ENCODE results near the gene APOA4. TPM values are rescaled to one million over a fixed set of nuclear protein-coding genes. Genes with fewer than 3 reads are reported as not detected.

APOA4 gene
- total and polyA plus RNA-seq, 2 of the 13 experiments (the other 11 are each of a cell fraction or from before 2014, with no cell fraction given), result 3.8 to 7.2 TPM

- TF ChIP-seq ZGPAT (CRISPR knock-in tag; IDR thresholded peaks at IDR 0.05) (peak; percentile 53; the same call in 1 of the 2 replicates), ZBTB10 (CRISPR knock-in tag; IDR thresholded peaks at IDR 0.05; ENCODE audit: borderline replicate concordance) (peak; percentile 35; the same call in 1 of the 2 replicates), ARID2 (CRISPR knock-in tag; IDR thresholded peaks at IDR 0.05; ENCODE audit: borderline replicate concordance) (no peak), ATAD3A (CRISPR knock-in tag; IDR thresholded peaks at IDR 0.05) (no peak), THRA (CRISPR knock-in tag; IDR thresholded peaks at IDR 0.05; ENCODE audit: borderline replicate concordance) (peak; percentile 66), ZSCAN5A (CRISPR knock-in tag; IDR thresholded peaks at IDR 0.05; ENCODE audit: borderline replicate concordance) (0 out of 2 replicates have a peak, but pooled peaks have one; percentile 21), ZNF850 (CRISPR knock-in tag; conservative IDR thresholded peaks at IDR 0.05) (no peak), ZSCAN22 (CRISPR knock-in tag; IDR thresholded peaks at IDR 0.05) (no peak; the same call in 1 of the 2 replicates), NCOA2 (CRISPR knock-in tag; IDR thresholded peaks at IDR 0.05) (no peak), SPEN (CRISPR knock-in tag; IDR thresholded peaks at IDR 0.05; ENCODE audit: low read depth) (peak; percentile 33; the same call in 1 of the 2 replicates), ZNF34 (CRISPR knock-in tag; IDR thresholded peaks at IDR 0.05; ENCODE audit: borderline replicate concordance) (no peak), CBX1 (IDR thresholded peaks at IDR 0.05; ENCODE audit: low read depth) (peak; percentile 81), KLF9 (CRISPR knock-in tag; IDR thresholded peaks at IDR 0.05; ENCODE audit: low read depth) (no peak), KMT2A (CRISPR knock-in tag; IDR thresholded peaks at IDR 0.05) (peak; percentile 40; the same call in 1 of the 2 replicates), GABPB1 (CRISPR knock-in tag; IDR thresholded peaks at IDR 0.05) (peak; percentile 55; the same call in 1 of the 2 replicates), EZH2 (conservative IDR thresholded peaks at IDR 0.05; ENCODE audit: low read depth, low read length) (no peak), MYC (CRISPR knock-in tag; IDR thresholded peaks at IDR 0.05; ENCODE audit: borderline replicate concordance) (peak; percentile 77; the same call in 1 of the 2 replicates), ZBTB7A (CRISPR knock-in tag; IDR thresholded peaks at IDR 0.05) (0 out of 2 replicates have a peak, but pooled peaks have one; percentile 21), ATF1 (CRISPR knock-in tag; IDR thresholded peaks at IDR 0.05) (no peak), KDM4B (CRISPR knock-in tag; IDR thresholded peaks at IDR 0.05) (no peak), TCF7 (IDR thresholded peaks at IDR 0.05; ENCODE audit: low read depth) (no peak), THAP8 (CRISPR knock-in tag; IDR thresholded peaks at IDR 0.05; ENCODE audit: borderline replicate concordance) (no peak), NFYC (CRISPR knock-in tag; IDR thresholded peaks at IDR 0.05) (no peak)
Measured at GRCh38 chr11:116791002-116791812, 31.9 kb downstream of the APOA4 start (continued).

Measured in HepG2 (cell line).